Activated T-helper 2 cell treated with anti-CD3 and anti-CD28 coated beads, Interferon-gamma antibody, Interleukin-2, Interleukin-4, amounts not matched to agents 10 μg/mL and 5 μg/mL and 100 μg/mL, durations not matched to agents 14 hours and 24 hours and 36 hours (primary cell): Measurements from ENCODE around the gene KRTAP5-7. TPM values are rescaled to one million over a fixed set of nuclear protein-coding genes. Genes with fewer than 3 reads are reported as not detected.

Source experiments
- DNase-seq: peaks from one replicate; pipeline ENCODE4 v3.0.0; 2021; ENCODE audit warnings: low spot score
- H3K27ac Mint-ChIP-seq: one replicate; pipeline ENCODE4 v1.8.0; 2021; ENCODE audit warnings: mixed read lengths
- H3K27me3 Mint-ChIP-seq: one replicate; pipeline ENCODE4 v1.8.0; 2021; ENCODE audit warnings: low read depth, mixed read lengths
- H3K36me3 Mint-ChIP-seq: one replicate; pipeline ENCODE4 v1.8.0; 2021; ENCODE audit warnings: low read depth, mixed read lengths
- H3K4me1 Mint-ChIP-seq: one replicate; pipeline ENCODE4 v1.8.0; 2021; ENCODE audit warnings: low read depth, mixed read lengths
- H3K4me3 Mint-ChIP-seq: one replicate; pipeline ENCODE4 v1.8.0; 2021; ENCODE audit warnings: low read depth, mild to moderate bottlenecking, moderate library complexity, mixed read lengths
- H3K9me3 Mint-ChIP-seq: one replicate; pipeline ENCODE4 v1.8.0; 2021; ENCODE audit warnings: mixed read lengths
- intact Hi-C: fragments of 100-400 bp; cut with micrococcal nuclease; formaldehyde crosslinking; loops from one replicate; pipeline ENCODE4 v1.15.1; 2023
- total RNA-seq: library from RNA; stranded (reverse); gene quantifications from 2 replicates; pipeline ENCODE4 v1.2.3, GENCODE V29; 2022

The KRTAP5-7 gene
- total RNA-seq, 1 donor from 2014 or later = 0.21 TPM

DNA sequence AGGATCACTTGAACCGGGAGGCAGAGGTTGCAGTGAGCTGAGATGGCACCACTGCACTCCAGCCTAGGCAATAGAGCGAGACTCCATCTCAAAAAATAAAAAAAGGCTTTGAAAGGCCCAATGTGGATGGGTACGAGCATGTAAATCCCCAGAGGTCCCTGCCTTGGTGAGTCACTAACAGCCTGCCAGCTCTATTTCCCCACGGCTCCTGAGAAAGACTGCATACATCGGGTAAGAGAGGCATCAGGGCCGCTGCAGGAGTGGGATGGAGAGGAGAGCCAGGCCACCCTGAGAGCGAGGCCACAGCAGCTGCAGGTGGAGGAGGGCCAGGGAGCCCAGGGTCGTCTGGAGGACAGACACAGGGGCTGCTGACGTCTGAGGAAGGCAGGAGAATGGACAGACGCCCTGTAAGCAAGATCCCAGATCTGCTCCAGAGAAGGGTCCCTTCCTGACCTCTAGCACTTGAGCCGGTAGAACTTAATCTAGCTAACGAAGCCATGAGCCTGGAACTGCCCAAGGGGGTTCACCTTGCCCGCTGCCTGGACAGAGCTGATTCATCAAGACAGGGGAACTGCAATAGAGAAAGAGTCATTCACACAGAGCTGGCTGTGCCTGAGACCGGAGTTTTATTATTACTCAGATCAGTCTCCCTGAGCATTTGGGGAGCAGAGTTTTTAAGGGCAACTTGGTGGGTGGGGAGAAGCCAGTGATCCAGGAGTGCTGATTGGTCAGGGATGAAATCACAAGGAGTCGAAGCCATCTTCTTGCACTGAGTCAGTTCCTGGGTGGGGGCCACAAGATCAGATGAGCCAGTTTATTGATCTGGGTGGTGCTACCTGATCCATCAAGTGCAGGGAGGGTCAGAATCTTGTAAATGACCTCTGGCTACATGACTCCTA is 16.1 kb downstream of the KRTAP5-7 start:
- Mint-ChIP-seq H3K27ac (no peak overlapping the region), H3K36me3 (no peaks in the 10 kb centered on the region), H3K27me3 (no peaks in the 10 kb centered on the region), H3K4me1 (peaks cover 6% of the 10 kb centered on the region), H3K9me3 (peaks cover 16% of the 10 kb centered on the region), H3K4me3 (no peak overlapping the region)
- DNase-seq = no peak
- intact Hi-C loops = no loop called here

DNA sequence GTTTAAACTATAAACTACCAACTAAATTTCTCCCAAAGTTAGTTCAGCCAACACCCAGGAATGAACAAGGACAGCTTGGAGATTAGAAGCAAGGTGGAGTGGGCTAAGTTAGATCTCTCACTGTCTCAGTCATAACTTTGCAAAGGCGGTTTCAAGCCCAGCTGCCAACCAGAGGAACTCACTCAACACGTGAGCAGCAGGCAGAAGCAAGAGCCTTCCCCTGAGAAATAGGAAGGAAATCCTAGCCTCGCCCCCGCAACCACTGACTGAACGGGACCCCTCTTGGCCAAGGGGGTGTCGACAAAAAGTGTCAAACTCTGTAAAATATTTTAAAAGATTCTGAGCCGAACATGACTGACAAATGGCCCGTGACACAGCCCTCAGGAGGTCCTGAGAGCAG is 16.8 kb downstream of the KRTAP5-7 start:
- H3K4me1 Mint-ChIP-seq = peaks cover 6% of the 10 kb centered on the region
- no peak overlapping the region for H3K27ac Mint-ChIP-seq
- H3K4me3 Mint-ChIP-seq = no peak overlapping the region
- peaks cover 16% of the 10 kb centered on the region for H3K9me3 Mint-ChIP-seq
- no peak for DNase-seq
- intact Hi-C loops = no loop called here
- no peaks in the 10 kb centered on the region for H3K36me3 Mint-ChIP-seq
- no peaks in the 10 kb centered on the region for H3K27me3 Mint-ChIP-seq

DNA sequence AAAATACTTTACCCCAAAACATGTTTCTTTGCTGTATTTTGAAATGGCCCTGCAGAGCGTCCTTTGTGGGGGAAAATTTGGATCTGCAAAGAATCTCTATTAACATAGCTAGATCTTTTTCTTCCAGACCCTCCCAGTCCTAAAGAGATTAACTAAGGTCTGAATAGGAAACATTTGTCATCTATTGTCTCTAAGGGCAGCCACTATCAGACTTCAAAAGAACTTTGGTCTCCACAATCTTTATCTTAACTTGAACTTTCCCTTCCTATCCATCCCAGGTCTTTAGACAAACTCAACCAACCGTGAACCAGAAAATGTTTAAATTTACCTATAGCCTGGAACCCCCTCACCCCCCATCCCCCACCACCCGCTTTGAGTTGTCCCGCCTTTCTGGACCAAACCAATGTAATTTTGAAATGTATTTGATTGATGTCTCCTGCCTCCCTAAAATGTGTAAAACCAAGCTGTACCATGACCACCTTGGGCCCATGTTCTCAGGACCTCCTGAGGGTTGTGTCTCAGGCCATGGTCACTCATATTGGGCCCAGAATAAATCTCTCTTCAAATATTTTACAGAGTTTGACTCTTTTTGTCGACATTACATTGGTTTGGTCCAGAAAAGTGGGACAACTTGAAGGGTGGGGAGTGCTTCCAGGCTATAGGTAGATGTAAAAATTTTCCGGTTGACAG is 17.6 kb downstream of the KRTAP5-7 start:
- Mint-ChIP-seq H3K27me3 (peaks cover 2% of the 10 kb centered on the region), H3K4me1 (peaks cover 6% of the 10 kb centered on the region), H3K27ac (no peak overlapping the region), H3K36me3 (no peaks in the 10 kb centered on the region), H3K4me3 (no peak overlapping the region), H3K9me3 (peaks cover 16% of the 10 kb centered on the region)
- intact Hi-C loops = no loop called here
- DNase-seq = no peak

DNA sequence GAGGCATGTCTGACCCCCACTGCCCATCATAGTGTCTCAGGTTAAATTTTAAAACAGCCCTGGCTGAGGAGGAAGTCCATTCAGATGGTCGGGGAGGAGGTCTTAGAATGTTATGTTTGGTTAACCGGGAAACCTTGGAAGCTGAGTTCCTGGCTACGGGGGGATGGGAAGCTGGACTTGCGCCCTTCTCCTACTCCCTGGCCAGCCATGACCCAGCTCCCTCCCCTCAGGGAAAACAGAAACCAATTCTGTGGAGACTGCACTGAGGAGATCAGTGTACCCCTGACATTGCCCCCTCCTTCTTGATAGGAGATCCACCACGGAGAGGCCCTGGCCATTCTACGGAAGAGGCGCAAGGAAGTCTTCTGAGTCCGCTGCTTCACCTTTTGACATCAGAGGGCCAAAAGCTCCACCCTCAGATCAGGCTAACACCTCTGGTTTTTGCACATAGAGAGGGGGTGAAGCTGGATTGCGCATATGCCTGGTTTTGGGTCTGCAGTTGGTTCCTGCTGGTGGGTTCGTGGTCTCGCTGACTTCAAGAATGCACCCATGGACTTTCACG is 18.4 kb downstream of the KRTAP5-7 start:
- DNase-seq = no peak
- Mint-ChIP-seq H3K9me3 (peaks cover 16% of the 10 kb centered on the region), H3K27me3 (peaks cover 5% of the 10 kb centered on the region), H3K4me3 (no peak overlapping the region), H3K27ac (no peak overlapping the region), H3K36me3 (no peaks in the 10 kb centered on the region), H3K4me1 (peaks cover 6% of the 10 kb centered on the region)
- intact Hi-C loops = no loop called here

DNA sequence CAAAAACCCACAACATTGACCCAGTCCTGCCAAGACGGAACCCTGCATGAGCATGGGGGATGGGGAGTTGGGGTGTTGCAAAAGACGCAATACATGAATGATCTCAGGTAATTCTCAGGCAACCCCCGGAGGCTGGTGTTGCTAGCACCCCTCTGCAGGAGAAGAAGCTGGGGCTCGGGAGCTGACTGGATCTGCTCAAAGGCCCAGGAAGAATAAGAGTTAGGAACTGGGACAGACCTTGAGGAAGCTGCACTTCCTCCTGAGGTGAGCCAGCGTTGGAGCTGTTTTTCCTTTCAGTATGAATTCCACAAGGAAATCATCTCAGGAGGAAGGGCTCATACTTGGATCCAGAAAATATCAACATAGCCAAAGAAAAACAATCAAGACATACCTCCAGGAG is 21.1 kb downstream of the KRTAP5-7 start, which contains the start of gene KRTAP5-9:
Gene KRTAP5-9, plus strand, starts transcription at position 301 of the 400 bp plus-strand sequence. CDS start 238 bp downstream, outside the sequence.
- intact Hi-C loops = no loop called here
- Mint-ChIP-seq H3K27me3 (peaks cover 6% of the 10 kb centered on the region), H3K4me3 (no peak within 1 kb of the TSS), H3K27ac (no peak within 1 kb of the TSS), H3K9me3 (no peaks in the 10 kb centered on the region), H3K36me3 (no peaks in the 10 kb centered on the region), H3K4me1 (peaks cover 6% of the 10 kb centered on the region)
- DNase-seq = no peak

DNA sequence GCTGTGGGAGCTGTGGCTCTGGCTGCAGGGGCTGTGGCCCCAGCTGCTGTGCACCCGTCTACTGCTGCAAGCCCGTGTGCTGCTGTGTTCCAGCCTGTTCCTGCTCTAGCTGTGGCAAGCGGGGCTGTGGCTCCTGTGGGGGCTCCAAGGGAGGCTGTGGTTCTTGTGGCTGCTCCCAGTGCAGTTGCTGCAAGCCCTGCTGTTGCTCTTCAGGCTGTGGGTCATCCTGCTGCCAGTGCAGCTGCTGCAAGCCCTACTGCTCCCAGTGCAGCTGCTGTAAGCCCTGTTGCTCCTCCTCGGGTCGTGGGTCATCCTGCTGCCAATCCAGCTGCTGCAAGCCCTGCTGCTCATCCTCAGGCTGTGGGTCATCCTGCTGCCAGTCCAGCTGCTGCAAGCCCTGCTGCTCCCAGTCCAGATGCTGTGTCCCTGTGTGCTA is 21.7 kb downstream of the KRTAP5-7 start:
- DNase-seq = no peak
- Mint-ChIP-seq H3K36me3 (no peaks in the 10 kb centered on the region), H3K9me3 (no peaks in the 10 kb centered on the region), H3K27ac (no peak overlapping the region), H3K27me3 (peaks cover 6% of the 10 kb centered on the region), H3K4me1 (peaks cover 2% of the 10 kb centered on the region), H3K4me3 (no peak overlapping the region)
- intact Hi-C loops = no loop called here

DNA sequence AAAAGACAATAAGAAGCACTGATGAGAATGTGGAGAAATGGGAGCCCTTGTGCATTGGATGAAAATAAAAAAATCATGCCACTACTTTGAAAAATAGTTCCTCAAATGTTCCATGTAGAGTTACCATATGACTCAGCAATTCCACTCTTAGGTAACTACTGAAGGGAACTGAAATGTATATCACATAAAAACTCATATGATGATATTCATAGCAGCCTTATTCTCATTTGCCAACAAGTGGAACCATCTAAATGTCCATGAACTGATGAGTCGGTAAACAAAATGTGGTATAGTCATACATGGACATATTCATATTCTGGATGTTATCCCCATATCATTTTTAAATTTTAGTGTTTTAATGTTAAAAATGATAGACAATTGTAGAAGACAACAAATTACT is 24.6 kb downstream of the KRTAP5-7 start:
- Mint-ChIP-seq H3K9me3 (no peaks in the 10 kb centered on the region), H3K4me1 (no peaks in the 10 kb centered on the region), H3K27ac (no peak overlapping the region), H3K27me3 (peaks cover 6% of the 10 kb centered on the region), H3K4me3 (no peak overlapping the region), H3K36me3 (no peaks in the 10 kb centered on the region)
- intact Hi-C loops = no loop called here
- no peak for DNase-seq

DNA sequence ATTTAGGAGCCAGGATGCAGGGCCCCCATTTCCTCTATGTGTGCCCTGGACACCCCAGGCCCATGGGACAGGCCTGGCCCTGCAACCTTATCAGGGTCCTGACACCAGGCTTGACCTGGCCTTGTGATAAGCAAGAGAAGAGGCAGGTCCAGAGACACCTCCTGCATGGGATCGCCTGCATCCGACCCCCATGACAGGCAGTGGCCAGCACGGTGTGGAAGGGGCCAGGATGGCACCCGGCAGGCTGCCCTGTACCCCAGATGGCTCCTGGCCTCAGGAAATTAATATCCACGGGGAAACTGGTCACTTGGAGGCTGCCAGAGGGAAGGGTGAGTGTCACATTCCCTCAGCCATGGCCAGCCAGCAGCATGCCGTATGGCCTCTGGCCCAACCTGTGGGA is 27.9 kb downstream of the KRTAP5-7 start:
- H3K9me3 Mint-ChIP-seq = no peaks in the 10 kb centered on the region
- DNase-seq = no peak
- no peak overlapping the region for H3K4me3 Mint-ChIP-seq
- H3K27me3 Mint-ChIP-seq = peaks cover 11% of the 10 kb centered on the region
- no peaks in the 10 kb centered on the region for H3K36me3 Mint-ChIP-seq
- no peaks in the 10 kb centered on the region for H3K4me1 Mint-ChIP-seq
- intact Hi-C loops = no loop called here
- H3K27ac Mint-ChIP-seq = no peak overlapping the region

DNA sequence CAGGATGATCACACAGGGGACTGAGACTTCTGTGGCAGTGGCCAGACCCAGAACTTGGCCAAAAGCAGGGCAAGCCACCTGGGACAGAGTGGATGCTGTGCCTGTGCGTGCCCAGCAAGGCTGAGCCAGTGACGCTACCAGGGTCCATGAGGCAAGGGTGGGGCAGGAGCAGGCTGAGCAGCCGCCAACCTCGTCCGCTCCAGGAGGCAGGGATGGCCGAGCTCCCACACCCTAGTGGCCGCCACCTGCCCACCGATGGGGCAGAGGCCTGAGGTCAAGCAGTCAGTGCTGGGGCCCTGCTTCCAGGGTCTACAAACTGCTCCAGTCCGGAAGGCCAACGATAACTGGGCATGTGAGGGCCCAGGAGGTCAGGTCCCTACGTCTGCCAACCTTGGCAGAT is 28.4 kb downstream of the KRTAP5-7 start:
- Mint-ChIP-seq H3K4me3 (no peak overlapping the region), H3K9me3 (no peaks in the 10 kb centered on the region), H3K27me3 (peaks cover 11% of the 10 kb centered on the region), H3K36me3 (no peaks in the 10 kb centered on the region), H3K4me1 (no peaks in the 10 kb centered on the region), H3K27ac (no peak overlapping the region)
- no peak for DNase-seq
- intact Hi-C loops = no loop called here

DNA sequence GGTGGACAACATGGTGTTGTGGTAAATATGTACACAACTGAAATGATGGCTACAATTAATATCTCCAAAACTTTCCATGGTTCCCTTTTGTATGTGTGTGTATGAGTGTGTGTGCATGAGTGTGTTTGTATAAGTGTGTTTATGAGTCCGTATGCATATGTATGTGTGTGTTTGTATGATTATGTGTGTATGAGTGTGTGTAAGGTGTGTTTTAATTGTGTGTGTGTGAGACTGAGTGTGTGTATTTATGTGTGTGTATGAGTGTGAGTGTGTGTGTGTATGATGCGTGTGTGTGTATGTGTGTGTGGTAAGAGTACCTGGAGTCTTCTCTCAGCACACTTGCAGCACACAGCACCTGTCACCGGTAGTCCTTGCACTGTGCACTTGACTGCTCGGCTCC is 29.0 kb downstream of the KRTAP5-7 start:
- H3K27ac Mint-ChIP-seq = no peak overlapping the region
- no peaks in the 10 kb centered on the region for H3K36me3 Mint-ChIP-seq
- H3K9me3 Mint-ChIP-seq = no peaks in the 10 kb centered on the region
- DNase-seq = no peak
- no peaks in the 10 kb centered on the region for H3K4me1 Mint-ChIP-seq
- H3K4me3 Mint-ChIP-seq = no peak overlapping the region
- peaks cover 13% of the 10 kb centered on the region for H3K27me3 Mint-ChIP-seq
- intact Hi-C loops = no loop called here

DNA sequence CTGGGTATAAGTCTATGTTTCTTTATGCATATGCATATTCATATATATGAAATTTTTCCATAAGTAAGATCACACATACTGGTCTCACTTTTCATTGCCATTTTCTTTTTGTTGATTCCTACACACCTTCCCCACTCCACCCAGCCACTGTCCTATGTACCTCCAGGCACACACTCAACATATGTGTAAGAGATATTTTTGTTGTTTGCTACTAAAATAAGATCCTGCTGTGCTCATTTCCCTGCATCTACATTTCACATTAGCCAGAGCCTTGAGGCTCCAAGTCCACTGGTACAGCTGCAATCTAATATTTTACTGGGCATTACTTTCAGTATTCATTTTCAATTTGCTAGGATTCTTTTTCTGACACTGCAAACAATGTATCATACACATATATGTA is 30.2 kb downstream of the KRTAP5-7 start:
- no peak for DNase-seq
- H3K4me3 Mint-ChIP-seq = no peak overlapping the region
- H3K4me1 Mint-ChIP-seq = no peaks in the 10 kb centered on the region
- H3K36me3 Mint-ChIP-seq = no peaks in the 10 kb centered on the region
- H3K27ac Mint-ChIP-seq = no peak overlapping the region
- intact Hi-C loops = no loop called here
- H3K9me3 Mint-ChIP-seq = no peaks in the 10 kb centered on the region
- peaks cover 20% of the 10 kb centered on the region for H3K27me3 Mint-ChIP-seq

DNA sequence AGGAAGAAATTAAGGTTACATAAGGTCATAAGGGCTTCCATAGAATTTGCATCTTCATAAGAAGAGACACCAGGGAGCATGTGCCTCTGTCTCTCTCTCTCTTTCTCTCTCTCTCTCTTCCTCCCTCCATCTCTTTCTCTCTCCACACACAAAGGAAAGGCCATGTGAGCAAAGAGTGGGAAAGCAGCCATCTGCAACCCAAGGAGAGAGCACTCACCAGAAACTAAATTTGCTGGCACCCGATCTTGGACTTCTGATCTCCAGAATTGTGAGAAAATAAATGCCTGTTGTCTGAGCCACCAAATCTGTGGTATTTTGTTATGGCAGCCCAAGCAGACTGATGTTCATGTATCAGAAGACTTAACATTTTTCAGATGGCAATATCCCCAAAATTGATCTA is 31.9 kb downstream of the KRTAP5-7 start:
- Mint-ChIP-seq H3K36me3 (no peaks in the 10 kb centered on the region), H3K4me3 (no peak overlapping the region), H3K27me3 (peaks cover 33% of the 10 kb centered on the region), H3K27ac (no peak overlapping the region), H3K4me1 (peaks cover 3% of the 10 kb centered on the region), H3K9me3 (no peaks in the 10 kb centered on the region)
- no peak for DNase-seq
- intact Hi-C loops = no loop called here

DNA sequence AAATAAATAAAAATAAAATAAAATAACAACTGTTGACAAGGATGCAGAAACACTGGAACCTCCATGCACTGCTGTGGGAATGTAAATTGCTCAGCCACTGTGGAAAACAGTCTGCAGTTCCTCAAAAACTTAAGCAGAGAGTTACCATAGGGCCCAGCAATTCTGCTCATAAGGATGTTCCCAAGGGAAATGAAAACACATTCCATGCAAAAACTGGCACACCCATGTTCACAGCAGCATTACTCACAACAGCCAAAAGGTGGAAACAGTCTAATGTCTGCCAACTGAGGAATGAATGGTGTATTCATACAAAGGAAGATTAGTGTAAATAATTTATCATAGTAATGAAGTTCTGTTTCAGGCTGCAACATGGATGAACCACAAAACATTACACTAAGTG is 35.1 kb downstream of the KRTAP5-7 start:
- intact Hi-C loops = no loop called here
- no peak for DNase-seq
- Mint-ChIP-seq H3K9me3 (no peaks in the 10 kb centered on the region), H3K27me3 (peaks cover 33% of the 10 kb centered on the region), H3K4me3 (no peak overlapping the region), H3K27ac (no peak overlapping the region), H3K4me1 (peaks cover 3% of the 10 kb centered on the region), H3K36me3 (no peaks in the 10 kb centered on the region)
